AG10803 (cell line): ENCODE results near the gene RPL5.

Source experiments
- DNase-seq: peaks from one replicate; pipeline ENCODE4 v3.0.0; 2010; ENCODE audit warnings: low read depth
- H3K4me3 ChIP-seq: 2 replicates; pipeline ENCODE4 v1.5.1; 2011; ENCODE audit warnings: mild to moderate bottlenecking, low read length, control low read depth
- CTCF ChIP-seq: conservative IDR thresholded peaks from 2 replicates; pipeline ENCODE4 v1.5.1; 2011; ENCODE audit warnings: mild to moderate bottlenecking, low read length, control low read depth, inconsistent platforms

RPL5 gene

DNA sequence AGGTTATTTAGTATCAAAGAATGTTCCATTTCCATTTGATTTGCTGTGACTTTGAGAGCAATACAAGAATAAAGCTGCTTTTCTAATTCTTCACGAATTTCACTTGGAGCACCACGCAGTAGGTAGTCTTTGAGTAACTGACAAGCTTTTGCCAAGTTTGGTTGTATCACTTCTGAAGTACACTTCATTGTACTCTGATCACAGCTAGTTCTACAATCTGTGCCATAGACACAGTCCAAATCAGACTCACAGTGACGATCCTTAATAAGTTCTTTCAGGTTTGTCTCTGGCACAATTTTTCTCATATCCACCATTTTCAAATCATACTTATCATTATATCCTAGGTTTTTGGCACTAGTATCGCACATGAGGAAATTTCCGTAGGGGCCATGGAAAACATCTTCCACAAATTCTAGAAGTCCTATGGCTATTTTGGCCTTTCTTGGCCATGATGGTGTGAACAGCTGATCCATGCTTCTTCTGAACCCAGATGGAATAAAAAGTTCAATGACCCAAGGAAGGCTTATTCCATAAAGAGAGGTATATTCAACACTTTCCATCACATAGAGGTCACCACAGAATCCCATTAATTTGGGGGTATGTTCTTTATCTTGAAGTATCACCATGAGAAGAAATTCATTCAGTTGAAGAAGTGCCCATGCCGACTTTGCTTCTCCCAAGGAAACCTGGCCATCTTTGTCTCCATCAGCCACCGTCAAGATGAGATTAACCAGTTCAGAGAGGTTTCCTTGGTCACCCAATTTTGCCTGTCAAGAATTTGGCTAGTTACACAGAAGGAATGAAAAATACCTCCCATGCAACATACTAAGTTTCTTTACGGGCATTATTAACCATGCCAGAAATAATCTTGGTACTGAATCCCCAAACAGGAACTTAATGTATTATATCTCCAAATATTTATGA lies 11.9 kb downstream of the RPL5 start:
- H3K4me3 ChIP-seq = no peak overlapping the region
- TF ChIP-seq CTCF = no peak
- no peak for DNase-seq

DNA sequence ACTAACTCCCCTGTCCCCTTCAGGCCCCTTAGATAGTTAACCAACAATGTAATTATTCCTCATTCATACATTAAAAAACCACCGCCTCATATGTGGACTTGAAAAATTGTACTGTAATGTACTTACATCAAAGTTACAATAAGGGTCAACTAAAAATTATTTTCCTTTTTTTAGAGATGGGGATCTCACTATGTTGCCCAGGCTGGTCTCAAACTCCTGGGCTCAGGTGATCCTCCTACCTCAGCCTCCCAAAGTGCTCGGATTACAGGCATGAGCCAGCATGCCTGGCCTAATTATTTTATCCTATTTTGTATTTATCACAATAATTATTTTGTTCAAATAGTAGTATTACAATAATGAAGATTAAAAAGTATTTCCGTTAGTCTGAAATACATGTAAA lies 12.6 kb downstream of the RPL5 start:
- no peak for DNase-seq
- no peak overlapping the region for H3K4me3 ChIP-seq
- TF ChIP-seq CTCF = no peak

GRCh38 chr1:92845908-92846307 lies 14.1 kb downstream of the RPL5 start:
- no peak for DNase-seq
- no peak for TF ChIP-seq CTCF
- no peak overlapping the region for H3K4me3 ChIP-seq

DNA sequence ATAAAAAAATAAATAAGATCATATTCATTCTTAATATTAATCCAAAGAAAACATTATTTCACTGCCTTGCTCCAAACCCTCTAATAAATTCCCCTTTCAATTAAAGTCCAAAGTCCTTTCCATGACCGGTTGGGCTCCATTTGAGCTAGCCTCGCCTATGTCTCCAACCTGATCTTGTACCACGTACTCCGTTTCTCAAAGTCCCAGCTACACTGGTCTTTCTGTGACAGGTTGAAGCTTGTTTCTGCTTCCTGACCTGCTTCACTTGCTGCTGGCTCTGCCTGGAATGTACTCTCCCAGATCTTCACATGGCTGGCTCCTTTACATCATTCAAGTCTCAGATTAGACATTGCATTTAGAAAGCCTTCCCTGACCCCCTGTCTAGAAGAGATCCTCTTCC lies 16.4 kb downstream of the RPL5 start:
- H3K4me3 ChIP-seq = no peak overlapping the region
- no peak for DNase-seq
- TF ChIP-seq CTCF = no peak

DNA sequence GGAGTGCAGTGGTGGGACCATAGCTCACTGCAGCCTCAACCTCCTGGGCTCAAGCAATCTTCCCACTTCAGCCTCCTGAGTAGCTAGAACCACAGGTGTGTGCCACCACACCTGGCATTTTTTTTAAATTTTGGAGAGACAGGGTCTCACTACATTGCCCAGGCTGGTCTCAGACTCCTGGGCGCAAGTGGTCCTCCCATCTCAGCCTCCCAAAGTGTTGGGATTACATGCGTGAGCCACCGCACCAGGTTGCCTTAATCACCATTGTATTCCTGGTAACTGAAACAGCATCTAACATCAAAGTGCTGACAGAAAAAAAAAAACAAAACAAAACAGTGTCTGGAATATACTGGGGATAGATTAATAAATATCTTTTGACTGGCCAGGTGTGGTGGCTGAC lies 18.2 kb downstream of the RPL5 start:
- no peak for DNase-seq
- no peak overlapping the region for H3K4me3 ChIP-seq
- no peak for TF ChIP-seq CTCF

DNA sequence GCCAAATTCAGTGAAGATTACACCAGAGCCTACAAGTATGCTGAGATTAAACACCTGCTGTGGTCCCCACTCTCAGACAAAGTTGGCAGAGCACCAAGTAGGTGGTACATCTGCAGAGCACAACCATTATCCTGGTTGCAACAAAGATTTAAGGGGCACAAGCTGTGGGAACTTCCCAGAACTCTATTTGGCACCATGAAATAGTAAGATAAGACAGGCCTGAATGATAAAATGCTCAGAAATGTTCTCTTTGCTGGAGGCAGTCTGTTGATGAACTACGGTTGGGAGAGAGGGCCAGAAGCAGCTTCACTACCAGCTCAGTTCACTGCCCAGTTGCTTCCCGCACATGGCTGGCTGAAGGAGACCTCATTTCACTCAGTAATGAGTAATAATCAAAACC lies 19.9 kb downstream of the RPL5 start:
- no peak for TF ChIP-seq CTCF
- no peak for DNase-seq
- no peak overlapping the region for H3K4me3 ChIP-seq

- no peak for DNase-seq
- H3K4me3 ChIP-seq = no peak overlapping the region
- TF ChIP-seq CTCF = no peak
These were observed 21.5 kb downstream of the RPL5 start for GRCh38 chr1:92853299-92853698.
